OCI-LY3 (cell line): ENCODE data around the gene CPAMD8.

Experiments used
- CTCF ChIP-seq: fragments of 200-600, 300-600 bp; sonication (generic); IDR thresholded peaks from 2 replicates; pipeline ENCODE4 v1.5.1; 2014; ENCODE audit warnings: antibody characterized with exemption, low read length, low read depth
- EZH2phosphoT487 ChIP-seq: fragments of 200-600 bp; shearing (Covaris generic); IDR thresholded peaks from 2 replicates; pipeline ENCODE4 v1.6.1; 2018; ENCODE audit warnings: antibody characterized with exemption, mixed run types, low read depth

- TF ChIP-seq CTCF (no peak), EZH2phosphoT487 (no peak)
Measured at GRCh38 chr19:17026706-17027534, at the start of gene CPAMD8.
